ENCODE measurements around the gene CDC20B. TPM values are rescaled to one million over a fixed set of nuclear protein-coding genes. Genes with fewer than 3 reads are reported as not detected.
"Not testable (repeated sequence)": the region's sequence is repeated elsewhere in the genome, so short reads cannot be mapped to it uniquely, and the experiment has no call there.

CDC20B gene
- total and polyA plus RNA-seq, 5 donors from 2014 or later: not detected

DNA sequence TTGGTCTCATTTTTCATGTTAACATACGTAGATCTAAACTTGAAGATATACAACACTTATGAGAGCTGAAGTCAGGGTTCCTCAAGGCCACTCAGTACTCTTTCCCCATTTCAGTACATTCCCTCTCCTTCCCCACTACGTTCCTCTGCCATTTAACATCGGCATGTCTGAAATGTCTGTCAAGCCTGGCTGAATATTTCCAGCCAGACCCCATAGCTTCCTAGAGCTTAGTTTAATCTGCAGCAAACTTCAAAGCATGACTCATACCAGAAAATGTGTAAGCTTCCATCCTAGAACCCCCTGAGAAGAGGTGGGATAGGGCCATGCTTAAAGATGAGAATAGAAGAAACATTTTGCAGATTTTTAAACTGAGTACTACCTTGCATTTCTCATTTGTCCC, 64.3 kb downstream of the CDC20B start:
- Mint-ChIP-seq H3K4me3 (no peak overlapping the region), H3K27ac (no peak overlapping the region), H3K4me1 (peaks cover 6 to 35% (median 28%) of the 10 kb centered on the region in 4 donors), H3K36me3 (peaks cover 8% of the 10 kb centered on the region), H3K9me3 (no peaks in the 10 kb centered on the region), H3K27me3 (no peaks in the 10 kb centered on the region)
- Histone ChIP-seq H3K27me3 (ENCODE audit: control insufficient read depth, insufficient read depth, low read length) (no peaks in the 10 kb centered on the region), H3K4me3 (ENCODE audit: low read depth, low read length) (no peak overlapping the region), H3K9me3 (ENCODE audit: control insufficient read depth in 2 of 2, low read length in 2 of 2) (no peaks in the 10 kb centered on the region), H3K4me1 (ENCODE audit: control insufficient read depth, insufficient read depth, low read length, poor library complexity, severe bottlenecking) (peaks cover 17% of the 10 kb centered on the region), H3K27ac (ENCODE audit: insufficient read depth, low read length, poor library complexity, severe bottlenecking) (no peak overlapping the region), H3K36me3 (ENCODE audit: control insufficient read depth, insufficient read depth, low read length) (no peaks in the 10 kb centered on the region)
- ATAC-seq (ENCODE audit: low read depth in 2 of 2) (no peak), DNase-seq (no peak)

DNA sequence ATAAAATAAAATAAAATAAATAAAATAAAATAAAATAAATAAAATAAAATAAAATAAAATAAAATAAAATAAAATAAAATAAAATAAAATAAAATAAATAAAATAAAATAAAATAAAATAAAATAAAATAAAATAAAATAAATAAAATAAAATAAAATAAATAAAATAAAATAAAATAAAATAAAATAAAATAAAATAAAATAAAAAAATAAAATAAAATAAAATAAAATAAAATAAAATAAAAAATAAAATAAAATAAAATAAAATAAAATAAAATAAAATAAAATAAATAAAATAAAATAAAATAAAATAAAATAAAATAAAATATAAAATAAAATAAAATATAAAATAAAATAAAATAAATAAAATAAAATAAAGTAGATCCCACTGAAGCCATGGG, 67.0 kb downstream of the CDC20B start:
- not testable (repeated sequence) for H3K27me3 ChIP-seq (ENCODE audit: control insufficient read depth, insufficient read depth, low read length); H3K9me3 Mint-ChIP-seq; H3K4me3 Mint-ChIP-seq; H3K36me3 Mint-ChIP-seq; H3K27ac Mint-ChIP-seq; H3K9me3 ChIP-seq (ENCODE audit: control insufficient read depth in 2 of 2, low read length in 2 of 2); DNase-seq; H3K27me3 Mint-ChIP-seq; H3K27ac ChIP-seq (ENCODE audit: insufficient read depth, low read length, poor library complexity, severe bottlenecking); H3K36me3 ChIP-seq (ENCODE audit: control insufficient read depth, insufficient read depth, low read length); H3K4me3 ChIP-seq (ENCODE audit: low read depth, low read length); ATAC-seq (ENCODE audit: low read depth in 2 of 2)
- peaks cover 13 to 50% (median 36%) of the 10 kb centered on the region in 4 donors for H3K4me1 Mint-ChIP-seq
- peaks cover 43% of the 10 kb centered on the region for H3K4me1 ChIP-seq (ENCODE audit: control insufficient read depth, insufficient read depth, low read length, poor library complexity, severe bottlenecking)

DNA sequence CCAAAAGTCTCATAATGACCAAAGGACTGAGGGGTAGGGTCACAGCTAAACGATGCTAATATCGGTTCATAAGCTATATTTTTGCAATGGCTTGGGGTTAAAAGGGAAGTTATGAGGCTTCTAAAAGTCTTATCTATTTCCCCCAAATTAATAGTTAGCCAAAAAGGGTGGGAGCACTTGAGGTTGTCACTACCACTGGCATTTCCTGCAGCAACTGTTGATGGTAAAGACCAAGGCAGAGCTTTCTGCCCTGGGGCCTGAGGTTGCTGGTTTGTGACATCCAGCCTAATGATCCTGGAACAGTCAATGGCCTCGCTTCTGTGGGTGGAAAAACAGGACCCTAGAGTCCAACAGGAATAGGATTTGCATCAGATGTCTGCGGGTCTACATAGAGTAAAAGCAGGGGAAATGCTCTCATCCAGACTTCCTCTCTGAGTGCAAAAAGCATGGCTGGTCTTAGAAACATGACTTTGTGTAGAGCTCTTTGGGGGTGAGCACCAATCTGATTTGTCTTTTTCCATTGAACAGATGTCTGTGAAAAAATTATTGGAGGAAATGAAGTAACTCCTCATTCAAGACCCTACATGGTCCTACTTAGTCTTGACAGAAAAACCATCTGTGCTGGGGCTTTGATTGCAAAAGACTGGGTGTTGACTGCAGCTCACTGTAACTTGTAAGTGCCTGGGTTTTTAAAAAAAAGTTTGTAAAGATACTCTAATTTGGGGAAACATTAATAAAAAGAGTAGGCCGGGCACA, 67.9 kb downstream of the CDC20B start:
- Histone ChIP-seq H3K4me3 (ENCODE audit: low read depth, low read length) (peak overlapping the region; percentile 45), H3K36me3 (ENCODE audit: control insufficient read depth, insufficient read depth, low read length) (no peaks in the 10 kb centered on the region), H3K9me3 (ENCODE audit: control insufficient read depth in 2 of 2, low read length in 2 of 2) (no peaks in the 10 kb centered on the region), H3K27ac (ENCODE audit: insufficient read depth, low read length, poor library complexity, severe bottlenecking) (no peak overlapping the region), H3K4me1 (ENCODE audit: control insufficient read depth, insufficient read depth, low read length, poor library complexity, severe bottlenecking) (peaks cover 43% of the 10 kb centered on the region), H3K27me3 (ENCODE audit: control insufficient read depth, insufficient read depth, low read length) (no peaks in the 10 kb centered on the region)
- no peak for ATAC-seq (ENCODE audit: low read depth in 2 of 2)
- Mint-ChIP-seq H3K9me3 (peaks cover 0 to 2% (median 0%) of the 10 kb centered on the region in 7 donors), H3K27ac (no peak overlapping the region), H3K36me3 (peaks cover 8% of the 10 kb centered on the region), H3K27me3 (no peaks in the 10 kb centered on the region), H3K4me1 (peaks cover 13 to 59% (median 40%) of the 10 kb centered on the region in 4 donors), H3K4me3 (peak overlapping the region in 3 of 4 donors; percentile 15 to 61 (median 28))
- peak in 1 of 3 donors; percentile 18 for DNase-seq

DNA sequence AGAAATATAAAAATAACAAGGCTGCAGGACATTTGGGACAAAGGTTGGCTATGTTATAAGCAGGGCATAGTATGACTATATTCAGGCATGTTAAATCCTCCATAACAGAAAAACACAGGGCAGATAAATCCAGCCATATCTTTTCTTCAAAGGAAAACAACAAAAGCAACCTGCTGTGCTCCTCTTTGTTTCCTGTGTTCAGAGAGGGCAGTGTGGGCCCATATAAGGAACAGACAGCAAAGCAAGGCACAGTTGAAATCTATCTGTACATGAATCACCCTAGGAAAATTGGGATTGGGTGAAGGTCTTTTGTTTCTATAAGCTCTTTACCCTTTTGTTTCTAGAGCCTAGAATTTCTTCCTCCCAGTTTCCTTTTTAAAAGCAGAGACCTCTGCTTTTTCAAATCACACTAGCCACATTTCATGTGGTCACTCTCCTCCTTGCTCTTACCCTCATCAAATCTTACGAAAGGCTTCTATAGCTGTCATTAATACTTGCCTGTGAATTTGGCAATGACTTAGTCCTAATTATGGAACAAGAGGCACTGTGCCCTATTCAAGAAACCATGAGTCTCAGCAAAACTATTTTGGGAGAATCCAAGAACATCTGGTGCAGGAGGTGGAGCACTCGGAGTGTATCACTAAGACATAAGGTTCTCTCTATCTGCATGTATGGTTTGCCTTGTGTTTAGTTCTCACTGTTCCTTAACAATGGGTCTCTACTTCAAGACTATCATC, 68.8 kb downstream of the CDC20B start:
- peak overlapping the region; percentile 45 for H3K4me3 ChIP-seq (ENCODE audit: low read depth, low read length)

DNA sequence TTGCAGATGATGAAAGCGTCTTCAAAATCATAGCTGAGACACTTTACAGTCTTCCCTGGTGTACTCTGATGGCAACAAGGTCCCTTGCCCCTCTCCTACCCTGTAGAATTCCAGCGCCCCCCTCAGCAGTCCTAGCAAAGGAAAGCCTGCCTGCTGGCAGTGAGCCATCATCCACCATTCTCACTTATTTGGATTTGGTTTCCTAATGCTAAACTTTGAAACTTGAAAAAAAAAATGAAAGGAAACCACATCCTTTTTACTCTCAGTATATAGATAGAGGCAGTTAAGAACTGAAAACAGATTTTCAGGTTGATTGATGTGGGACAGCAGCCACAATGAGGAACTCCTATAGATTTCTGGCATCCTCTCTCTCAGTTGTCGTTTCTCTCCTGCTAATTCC, 70.6 kb downstream of the CDC20B start, which contains the start of gene GZMA:
Gene GZMA (plus strand): TSS at position 299 of the 400 bp plus-strand sequence. CDS start 37 bp downstream, at position 336.
- Histone ChIP-seq H3K4me1 (ENCODE audit: control insufficient read depth, insufficient read depth, low read length, poor library complexity, severe bottlenecking) (peaks cover 49% of the 10 kb centered on the region), H3K9me3 (ENCODE audit: control insufficient read depth in 2 of 2, low read length in 2 of 2) (no peaks in the 10 kb centered on the region), H3K27ac (ENCODE audit: insufficient read depth, low read length, poor library complexity, severe bottlenecking) (peak within 1 kb of the TSS; percentile 67), H3K36me3 (ENCODE audit: control insufficient read depth, insufficient read depth, low read length) (no peaks in the 10 kb centered on the region), H3K4me3 (ENCODE audit: low read depth, low read length) (peak within 1 kb of the TSS; percentile 80), H3K27me3 (ENCODE audit: control insufficient read depth, insufficient read depth, low read length) (no peaks in the 10 kb centered on the region)
- DNase-seq (peak in 2 of 3 donors; percentile 72 to 77), ATAC-seq (ENCODE audit: low read depth in 2 of 2) (peak; percentile 69 to 75)
- Mint-ChIP-seq H3K9me3 (peaks cover 0 to 21% (median 2%) of the 10 kb centered on the region in 7 donors), H3K27me3 (no peaks in the 10 kb centered on the region), H3K27ac (peak within 1 kb of the TSS; percentile 61 to 98 (median 86)), H3K36me3 (peaks cover 10% of the 10 kb centered on the region), H3K4me3 (peak within 1 kb of the TSS; percentile 84 to 95 (median 89)), H3K4me1 (peaks cover 18 to 86% (median 57%) of the 10 kb centered on the region in 4 donors)

More for the DNA sequence above, 68.8 kb downstream of the CDC20B start:
- H3K36me3 ChIP-seq (ENCODE audit: control insufficient read depth, insufficient read depth, low read length): no peaks in the 10 kb centered on the region
- Mint-ChIP-seq H3K4me1 (peaks cover 13 to 68% (median 44%) of the 10 kb centered on the region in 4 donors), H3K9me3 (peaks cover 0 to 5% (median 1%) of the 10 kb centered on the region in 7 donors), H3K27me3 (no peaks in the 10 kb centered on the region), H3K27ac (no peak overlapping the region), H3K36me3 (peaks cover 8% of the 10 kb centered on the region), H3K4me3 (peak overlapping the region; percentile 41 to 65 (median 60))
- no peak overlapping the region for H3K27ac ChIP-seq (ENCODE audit: insufficient read depth, low read length, poor library complexity, severe bottlenecking)
- DNase-seq (peak in 1 of 3 donors; percentile 38), ATAC-seq (ENCODE audit: low read depth in 2 of 2) (no peak)
- no peaks in the 10 kb centered on the region for H3K27me3 ChIP-seq (ENCODE audit: control insufficient read depth, insufficient read depth, low read length)
- H3K4me1 ChIP-seq (ENCODE audit: control insufficient read depth, insufficient read depth, low read length, poor library complexity, severe bottlenecking): peaks cover 43% of the 10 kb centered on the region
- H3K9me3 ChIP-seq (ENCODE audit: control insufficient read depth in 2 of 2, low read length in 2 of 2): no peaks in the 10 kb centered on the region

DNA sequence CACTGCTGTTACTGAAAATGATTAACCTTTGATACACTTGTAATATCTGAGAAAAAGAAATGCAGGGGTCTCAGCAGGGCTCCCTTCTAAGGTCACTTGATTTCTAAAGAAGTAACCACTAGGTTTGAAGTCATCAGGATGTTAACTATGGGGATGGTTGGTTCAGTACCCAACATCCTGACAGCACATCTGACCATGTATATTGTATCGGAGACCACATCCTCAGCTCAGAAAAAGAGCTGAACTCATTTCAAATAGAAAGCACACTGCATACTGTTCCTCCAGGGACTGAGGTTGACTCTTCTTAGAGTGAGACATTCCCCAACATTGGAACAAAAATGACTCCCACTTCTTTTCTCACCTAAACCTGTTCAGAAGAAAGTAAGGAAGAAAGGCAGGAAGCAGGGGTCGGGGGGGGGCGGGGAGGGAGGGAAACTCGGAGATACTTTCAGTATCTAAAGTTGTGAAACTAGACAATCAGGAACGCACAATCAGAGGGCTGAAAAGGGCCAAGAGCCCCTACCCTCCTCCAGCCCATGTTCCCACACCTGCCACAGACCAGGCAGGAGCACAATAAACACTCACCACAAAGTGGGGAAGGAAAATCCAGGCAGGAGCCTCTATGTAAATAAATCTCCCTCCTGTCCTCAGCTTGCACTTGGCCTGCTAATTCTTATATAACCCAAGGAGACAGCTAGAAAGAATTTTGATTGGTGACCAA, 71.3 kb downstream of the CDC20B start:
- Histone ChIP-seq H3K9me3 (ENCODE audit: control insufficient read depth in 2 of 2, low read length in 2 of 2) (no peaks in the 10 kb centered on the region), H3K27ac (ENCODE audit: insufficient read depth, low read length, poor library complexity, severe bottlenecking) (peak overlapping the region; percentile 67), H3K4me3 (ENCODE audit: low read depth, low read length) (peak overlapping the region; percentile 80), H3K27me3 (ENCODE audit: control insufficient read depth, insufficient read depth, low read length) (no peaks in the 10 kb centered on the region), H3K4me1 (ENCODE audit: control insufficient read depth, insufficient read depth, low read length, poor library complexity, severe bottlenecking) (peaks cover 55% of the 10 kb centered on the region), H3K36me3 (ENCODE audit: control insufficient read depth, insufficient read depth, low read length) (no peaks in the 10 kb centered on the region)
- peak overlapping the region; percentile 84 to 95 (median 89) for H3K4me3 Mint-ChIP-seq
- H3K27ac Mint-ChIP-seq: peak overlapping the region; percentile 61 to 98 (median 86)
- DNase-seq: peak in 2 of 3 donors; percentile 46 to 84
- H3K27me3 Mint-ChIP-seq: no peaks in the 10 kb centered on the region
- peaks cover 13% of the 10 kb centered on the region for H3K36me3 Mint-ChIP-seq
- H3K9me3 Mint-ChIP-seq: peaks cover 0 to 27% (median 2%) of the 10 kb centered on the region in 7 donors
- peaks cover 21 to 92% (median 63%) of the 10 kb centered on the region in 4 donors for H3K4me1 Mint-ChIP-seq
- ATAC-seq (ENCODE audit: low read depth in 2 of 2): peak; percentile 79 to 80

DNA sequence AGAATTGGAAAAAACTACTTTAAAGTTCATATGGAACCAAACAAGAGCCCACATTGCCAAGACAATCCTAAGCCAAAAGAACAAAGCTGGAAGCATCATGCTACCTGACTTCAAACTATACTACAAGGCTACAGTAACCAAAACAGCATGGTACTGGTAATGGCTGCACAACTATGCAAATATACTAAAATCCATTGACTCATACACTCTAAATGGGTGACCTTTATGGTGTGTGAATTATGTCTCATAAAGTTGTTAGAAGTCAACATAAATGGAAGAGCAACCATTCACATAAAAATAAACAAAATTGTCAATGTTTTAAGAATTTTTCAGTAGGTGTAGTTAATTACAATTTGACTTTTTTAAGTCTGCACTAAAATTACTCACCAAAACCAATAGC, 71.8 kb downstream of the CDC20B start:
- H3K36me3 Mint-ChIP-seq; DNase-seq; H3K27me3 Mint-ChIP-seq; ATAC-seq (ENCODE audit: low read depth in 2 of 2); H3K36me3 ChIP-seq (ENCODE audit: control insufficient read depth, insufficient read depth, low read length); H3K27me3 ChIP-seq (ENCODE audit: control insufficient read depth, insufficient read depth, low read length); H3K9me3 ChIP-seq (ENCODE audit: control insufficient read depth in 2 of 2, low read length in 2 of 2): not testable (repeated sequence)
- peak overlapping the region; percentile 80 for H3K4me3 ChIP-seq (ENCODE audit: low read depth, low read length)
- H3K4me1 Mint-ChIP-seq: peaks cover 25 to 93% (median 64%) of the 10 kb centered on the region in 4 donors
- H3K9me3 Mint-ChIP-seq: peaks cover 0 to 27% (median 3%) of the 10 kb centered on the region in 7 donors
- peak overlapping the region; percentile 82 to 93 (median 84) for H3K4me3 Mint-ChIP-seq
- peak overlapping the region; percentile 67 for H3K27ac ChIP-seq (ENCODE audit: insufficient read depth, low read length, poor library complexity, severe bottlenecking)
- peak overlapping the region in 2 of 3 donors; percentile 61 to 98 for H3K27ac Mint-ChIP-seq
- peaks cover 61% of the 10 kb centered on the region for H3K4me1 ChIP-seq (ENCODE audit: control insufficient read depth, insufficient read depth, low read length, poor library complexity, severe bottlenecking)

Data from CD4-positive, CD25-positive, alpha-beta regulatory T cell (primary cell).